H9 (cell line): ENCODE results near the gene SLC24A3. TPM values are rescaled to one million over a fixed set of nuclear protein-coding genes. Genes with fewer than 3 reads are reported as not detected.

Experiments used
- DNase-seq: peaks from one replicate; pipeline ENCODE4 v3.0.0-alpha.2; 2017
- H2AFZ ChIP-seq: one replicate; pipeline ENCODE4 v1.6.1; 2013; ENCODE audit warnings: mild to moderate bottlenecking, low read length, control low read depth, moderate library complexity
- H2AK5ac ChIP-seq: 2 replicates; pipeline ENCODE4 v1.6.1; 2013; ENCODE audit warnings: low read length, control low read depth, mixed read lengths; ENCODE audit not compliant: insufficient read length
- H2BK120ac ChIP-seq: one replicate; pipeline ENCODE4 v1.6.1; 2013; ENCODE audit warnings: low read depth, mild to moderate bottlenecking, low read length, control low read depth, inconsistent platforms; ENCODE audit not compliant: poor library complexity, severe bottlenecking
- H2BK12ac ChIP-seq: 2 replicates; pipeline ENCODE4 v1.6.1; 2013; ENCODE audit warnings: low read length, control low read depth, mixed read lengths, low read depth; ENCODE audit not compliant: insufficient read length
- H2BK15ac ChIP-seq: 2 replicates; pipeline ENCODE4 v1.6.1; 2013; ENCODE audit warnings: low read depth, low read length, control low read depth
- H2BK20ac ChIP-seq: one replicate; pipeline ENCODE4 v1.6.1; 2013; ENCODE audit warnings: low read depth, mild to moderate bottlenecking, low read length, control low read depth, inconsistent platforms; ENCODE audit not compliant: poor library complexity, severe bottlenecking
- H2BK5ac ChIP-seq: 2 replicates; pipeline ENCODE4 v1.6.1; 2013; ENCODE audit warnings: low read length, control low read depth, mixed read lengths; ENCODE audit not compliant: insufficient read length
- H3K14ac ChIP-seq: 2 replicates; pipeline ENCODE4 v1.6.1; 2013; ENCODE audit warnings: low read length, control low read depth; ENCODE audit not compliant: insufficient read depth
- H3K18ac ChIP-seq: 2 replicates; pipeline ENCODE4 v1.6.1; 2013; ENCODE audit warnings: low read depth, mild to moderate bottlenecking, mixed read lengths, low read length, control low read depth; ENCODE audit not compliant: insufficient read length
- H3K23ac ChIP-seq: 2 replicates; pipeline ENCODE4 v1.6.1; 2013; ENCODE audit warnings: low read length, control low read depth, mixed read lengths, low read depth; ENCODE audit not compliant: insufficient read length
- H3K23me2 ChIP-seq: 2 replicates; pipeline ENCODE4 v1.6.1; 2013; ENCODE audit warnings: low read depth, mild to moderate bottlenecking, mixed read lengths, low read length, control low read depth; ENCODE audit not compliant: insufficient read length, poor library complexity, severe bottlenecking
- H3K27ac ChIP-seq: 2 replicates; pipeline ENCODE4 v1.5.1; 2013; ENCODE audit warnings: low read length, control low read depth, mixed read lengths, low read depth; ENCODE audit not compliant: insufficient read length
- H3K27me3 ChIP-seq: 2 replicates; pipeline ENCODE4 v1.6.1; 2013; ENCODE audit warnings: low read length, control low read depth, inconsistent platforms; ENCODE audit not compliant: insufficient read depth
- H3K4ac ChIP-seq: 2 replicates; pipeline ENCODE4 v1.6.1; 2013; ENCODE audit warnings: low read depth, mild to moderate bottlenecking, control low read depth, inconsistent platforms, low read length, moderate library complexity
- H3K4me1 ChIP-seq: 2 replicates; pipeline ENCODE4 v1.6.1; 2013; ENCODE audit warnings: low read length, control low read depth, inconsistent platforms; ENCODE audit not compliant: insufficient read depth
- H3K4me2 ChIP-seq: 2 replicates; pipeline ENCODE4 v1.6.1; 2013; ENCODE audit warnings: low read length, control low read depth, mixed read lengths; ENCODE audit not compliant: insufficient read length, insufficient read depth
- H3K56ac ChIP-seq: 2 replicates; pipeline ENCODE4 v1.6.1; 2013; ENCODE audit warnings: low read depth, mild to moderate bottlenecking, mixed read lengths, low read length, control low read depth; ENCODE audit not compliant: insufficient read length
- H3K79me1 ChIP-seq: 2 replicates; pipeline ENCODE4 v1.6.1; 2013; ENCODE audit warnings: low read depth, mild to moderate bottlenecking, moderate library complexity, low read length, control low read depth, inconsistent platforms; ENCODE audit not compliant: insufficient read depth, poor library complexity, severe bottlenecking
- H3K79me2 ChIP-seq: 2 replicates; pipeline ENCODE4 v1.6.1; 2013; ENCODE audit warnings: low read length, control low read depth, inconsistent platforms; ENCODE audit not compliant: insufficient read depth
- H3K9ac ChIP-seq: 2 replicates; pipeline ENCODE4 v1.6.1; 2013; ENCODE audit warnings: low read length, control low read depth, mixed read lengths; ENCODE audit not compliant: insufficient read length; ENCODE audit errors: extremely low read depth
- H3K9me3 ChIP-seq: one replicate; pipeline ENCODE4 v1.6.1; 2013; ENCODE audit warnings: low read depth, low read length, inconsistent platforms; ENCODE audit not compliant: control insufficient read depth
- H3T11ph ChIP-seq: one replicate; pipeline ENCODE4 v1.6.1; 2013; ENCODE audit warnings: mild to moderate bottlenecking, low read length, control low read depth, inconsistent platforms
- H4K20me1 ChIP-seq: one replicate; pipeline ENCODE4 v1.6.1; 2013; ENCODE audit not compliant: control insufficient read depth, insufficient read length, insufficient read depth
- H4K5ac ChIP-seq: 2 replicates; pipeline ENCODE4 v1.6.1; 2013; ENCODE audit warnings: low read depth, mild to moderate bottlenecking, mixed read lengths, low read length, control low read depth; ENCODE audit not compliant: insufficient read length
- H4K8ac ChIP-seq: replicated peaks from 2 replicates; pipeline ENCODE4 v1.6.1; 2013; ENCODE audit warnings: low read length, control low read depth, mixed read lengths, low read depth; ENCODE audit not compliant: insufficient read length
- H4K91ac ChIP-seq: 2 replicates; pipeline ENCODE4 v1.6.1; 2013; ENCODE audit warnings: low read depth, mild to moderate bottlenecking, moderate library complexity, mixed read lengths, low read length, control low read depth; ENCODE audit not compliant: insufficient read length
- H3K27ac Mint-ChIP-seq, 3 experiments: 2 replicates in 2 of 3; 3 replicates in 1 of 3; pipeline ENCODE4 v1.8.0; 2020 to 2021; ENCODE audit warnings: mixed read lengths in 3 of 3, mild to moderate bottlenecking in 1 of 3, moderate library complexity in 1 of 3
- H3K27me3 Mint-ChIP-seq: 2 replicates; pipeline ENCODE4 v1.8.0; 2021; ENCODE audit warnings: low read depth, mild to moderate bottlenecking, moderate library complexity, mixed read lengths
- H3K36me3 Mint-ChIP-seq, 3 experiments: 2 replicates in 2 of 3; 3 replicates in 1 of 3; pipeline ENCODE4 v1.8.0; 2020 to 2021; ENCODE audit warnings: low read depth in 3 of 3, mixed read lengths in 3 of 3; ENCODE audit not compliant: insufficient read depth in 1 of 3
- H3K4me1 Mint-ChIP-seq, 2 experiments: 2 replicates each; pipeline ENCODE4 v1.8.0; 2020; ENCODE audit warnings: mixed read lengths in 2 of 2
- H3K4me3 Mint-ChIP-seq, 2 experiments: 2 replicates in 1 of 2; 3 replicates in 1 of 2; pipeline ENCODE4 v1.8.0; 2020 to 2021; ENCODE audit warnings: mild to moderate bottlenecking in 2 of 2, mixed read lengths in 2 of 2, moderate library complexity in 1 of 2
- H3K9me3 Mint-ChIP-seq, 2 experiments: 2 replicates in 1 of 2; 3 replicates in 1 of 2; pipeline ENCODE4 v1.8.0; 2020; ENCODE audit warnings: mild to moderate bottlenecking in 2 of 2, mixed read lengths in 2 of 2, moderate library complexity in 1 of 2
- CTCF ChIP-seq: fragments of 200-600 bp; sonication (generic); conservative IDR thresholded peaks from 3 replicates; pipeline ENCODE4 v1.8.0; 2021; ENCODE audit warnings: antibody characterized with exemption, mild to moderate bottlenecking
- WGBS: extraction: QIAGEN DNeasy Blood & Tissue Kit; methylation state at CpG from one replicate; pipeline ENCODE4 v1.1.7; 2013; ENCODE audit warnings: missing lambda C conversion rate, low lambda C conversion rate, mixed read lengths; ENCODE audit not compliant: insufficient read length; ENCODE audit errors: extremely low coverage; 5-methylcytosine and 5-hydroxymethylcytosine counted together
- total RNA-seq: library from RNA; stranded (reverse); gene quantifications from 2 replicates; pipeline ENCODE4 v1.2.1, GENCODE V29; 2021

Gene SLC24A3
- total RNA-seq, 1 experiment from 2014 or later, result 0.83 TPM

- Mint-ChIP-seq H3K4me1 (peaks cover 8 to 11% of the 10 kb centered on the region in 2 experiments), H3K27ac (no peak overlapping the region), H3K4me3 (no peak overlapping the region), H3K27me3 (peaks cover 2% of the 10 kb centered on the region; the same call in 1 of the 2 replicates), H3K36me3 (no peaks in the 10 kb centered on the region), H3K9me3 (no peaks in the 10 kb centered on the region)
- Histone ChIP-seq H3K9me3 (no peaks in the 10 kb centered on the region), H3T11ph (no peak overlapping the region), H4K8ac (no peak overlapping the region), H3K79me1 (no peaks in the 10 kb centered on the region), H3K23ac (no peak overlapping the region), H2BK12ac (no peak overlapping the region), H3K56ac (no peak overlapping the region), H2AK5ac (no peak overlapping the region), H2AFZ (no peak overlapping the region), H4K5ac (no peak overlapping the region), H3K14ac (no peak overlapping the region), H4K91ac (no peak overlapping the region), H3K79me2 (no peaks in the 10 kb centered on the region), H3K18ac (no peak overlapping the region), H3K4me2 (no peak overlapping the region), H3K27ac (no peak overlapping the region), H3K27me3 (no peaks in the 10 kb centered on the region), H2BK15ac (no peak overlapping the region), H2BK20ac (no peak overlapping the region), H2BK120ac (no peak overlapping the region), H3K9ac (no peak overlapping the region), H3K4me1 (no peaks in the 10 kb centered on the region), H3K4ac (no peak overlapping the region), H2BK5ac (no peak overlapping the region), H3K23me2 (no peaks in the 10 kb centered on the region), H4K20me1 (no peaks in the 10 kb centered on the region)
- TF ChIP-seq CTCF, result no peak
- DNase-seq, result no peak
- no CpG with 5 or more reads among the region's 4 CpGs for WGBS
Observed at GRCh38 chr20:19737025-19737424, 524.6 kb downstream of the SLC24A3 start.
